Measurements from ENCODE around the gene RAD54L.
"Not testable (repeated sequence)": the region's sequence is repeated elsewhere in the genome, so short reads cannot be mapped to it uniquely, and the experiment has no call there.

RAD54L gene

DNA sequence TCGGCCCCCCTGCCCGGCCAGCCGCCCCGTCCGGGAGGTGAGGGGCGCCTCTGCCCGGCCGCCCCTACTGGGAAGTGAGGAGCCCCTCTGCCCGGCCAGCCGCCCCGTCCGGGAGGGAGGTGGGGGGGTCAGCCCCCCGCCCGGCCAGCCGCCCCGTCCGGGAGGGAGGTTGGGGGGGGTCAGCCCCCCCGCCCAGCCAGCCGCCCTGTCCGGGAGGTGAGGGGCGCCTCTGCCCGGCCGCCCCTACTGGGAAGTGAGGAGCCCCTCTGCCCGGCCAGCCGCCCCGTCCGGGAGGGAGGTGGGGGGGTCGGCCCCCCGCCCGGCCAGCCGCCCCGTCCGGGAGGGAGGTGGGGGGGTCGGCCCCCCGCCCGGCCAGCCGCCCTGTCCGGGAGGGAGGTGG is 5.8 kb upstream of the RAD54L start:
- H3K36me3 ChIP-seq (ENCODE audit: control insufficient read depth, insufficient read depth, low read length); H3K27ac ChIP-seq (ENCODE audit: low read depth, low read length); H3K9ac ChIP-seq (ENCODE audit: low read depth, low read length); H3K4me1 ChIP-seq (ENCODE audit: control insufficient read depth, insufficient read depth, low read length); H3K27me3 ChIP-seq (ENCODE audit: control insufficient read depth, insufficient read depth, low read length); H3K4me3 ChIP-seq (ENCODE audit: low read depth, low read length): not testable (repeated sequence)
- H3K9me3 ChIP-seq (ENCODE audit: control insufficient read depth, insufficient read depth, low read length), result peaks cover 11% of the 10 kb centered on the region

GRCh38 chr1:46242918-46243317 is 4.6 kb upstream of the RAD54L start:
- no peaks in the 10 kb centered on the region for H3K27me3 ChIP-seq (ENCODE audit: control insufficient read depth, insufficient read depth, low read length)
- no peaks in the 10 kb centered on the region for H3K36me3 ChIP-seq (ENCODE audit: control insufficient read depth, insufficient read depth, low read length)
- no peak overlapping the region for H3K27ac ChIP-seq (ENCODE audit: low read depth, low read length)
- H3K9me3 ChIP-seq (ENCODE audit: control insufficient read depth, insufficient read depth, low read length), result peaks cover 6% of the 10 kb centered on the region
- H3K9ac ChIP-seq (ENCODE audit: low read depth, low read length), result no peak overlapping the region
- no peak overlapping the region for H3K4me3 ChIP-seq (ENCODE audit: low read depth, low read length)
- H3K4me1 ChIP-seq (ENCODE audit: control insufficient read depth, insufficient read depth, low read length), result peaks cover 3% of the 10 kb centered on the region; the same call in 1 of the 2 replicates

DNA sequence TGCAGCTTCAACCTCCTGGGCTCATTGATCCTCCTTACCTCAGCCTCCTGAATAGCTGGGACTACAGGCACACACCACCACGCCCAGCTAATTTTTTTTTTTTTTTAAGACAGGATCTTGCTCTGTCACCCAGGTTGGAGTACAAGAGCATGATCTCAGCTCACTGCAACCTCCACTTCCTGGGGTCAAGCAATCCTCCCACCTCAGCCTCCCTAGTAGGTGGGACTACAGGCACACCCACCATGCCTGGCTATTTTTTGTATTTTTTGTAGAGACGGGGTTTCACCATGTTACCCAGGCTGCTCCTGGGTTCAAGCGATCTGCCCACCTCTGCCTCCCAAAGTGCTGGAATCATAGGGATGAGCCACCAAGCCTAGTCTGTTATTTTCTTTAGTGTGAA is 3.7 kb upstream of the RAD54L start:
- not testable (repeated sequence) for H3K9me3 ChIP-seq (ENCODE audit: control insufficient read depth, insufficient read depth, low read length); H3K4me1 ChIP-seq (ENCODE audit: control insufficient read depth, insufficient read depth, low read length); H3K4me3 ChIP-seq (ENCODE audit: low read depth, low read length); H3K9ac ChIP-seq (ENCODE audit: low read depth, low read length); H3K36me3 ChIP-seq (ENCODE audit: control insufficient read depth, insufficient read depth, low read length); H3K27ac ChIP-seq (ENCODE audit: low read depth, low read length); H3K27me3 ChIP-seq (ENCODE audit: control insufficient read depth, insufficient read depth, low read length)

- peaks cover 8% of the 10 kb centered on the region for H3K4me1 ChIP-seq (ENCODE audit: control insufficient read depth, insufficient read depth, low read length)
- no peak overlapping the region for H3K9ac ChIP-seq (ENCODE audit: low read depth, low read length)
- no peaks in the 10 kb centered on the region; the same call in 1 of the 2 replicates for H3K9me3 ChIP-seq (ENCODE audit: control insufficient read depth, insufficient read depth, low read length)
- no peak overlapping the region for H3K4me3 ChIP-seq (ENCODE audit: low read depth, low read length)
- H3K27me3 ChIP-seq (ENCODE audit: control insufficient read depth, insufficient read depth, low read length), result no peaks in the 10 kb centered on the region
- H3K36me3 ChIP-seq (ENCODE audit: control insufficient read depth, insufficient read depth, low read length), result peaks cover 11% of the 10 kb centered on the region
- H3K27ac ChIP-seq (ENCODE audit: low read depth, low read length), result no peak overlapping the region
These were observed 2.7 kb upstream of the RAD54L start for GRCh38 chr1:46244656-46245371.

GRCh38 chr1:46246136-46246535 is 1.4 kb upstream of the RAD54L start:
- not testable (repeated sequence) for H3K27ac ChIP-seq (ENCODE audit: low read depth, low read length); H3K4me1 ChIP-seq (ENCODE audit: control insufficient read depth, insufficient read depth, low read length); H3K9me3 ChIP-seq (ENCODE audit: control insufficient read depth, insufficient read depth, low read length); H3K9ac ChIP-seq (ENCODE audit: low read depth, low read length); H3K27me3 ChIP-seq (ENCODE audit: control insufficient read depth, insufficient read depth, low read length); H3K4me3 ChIP-seq (ENCODE audit: low read depth, low read length)
- peaks cover 23% of the 10 kb centered on the region for H3K36me3 ChIP-seq (ENCODE audit: control insufficient read depth, insufficient read depth, low read length)

DNA sequence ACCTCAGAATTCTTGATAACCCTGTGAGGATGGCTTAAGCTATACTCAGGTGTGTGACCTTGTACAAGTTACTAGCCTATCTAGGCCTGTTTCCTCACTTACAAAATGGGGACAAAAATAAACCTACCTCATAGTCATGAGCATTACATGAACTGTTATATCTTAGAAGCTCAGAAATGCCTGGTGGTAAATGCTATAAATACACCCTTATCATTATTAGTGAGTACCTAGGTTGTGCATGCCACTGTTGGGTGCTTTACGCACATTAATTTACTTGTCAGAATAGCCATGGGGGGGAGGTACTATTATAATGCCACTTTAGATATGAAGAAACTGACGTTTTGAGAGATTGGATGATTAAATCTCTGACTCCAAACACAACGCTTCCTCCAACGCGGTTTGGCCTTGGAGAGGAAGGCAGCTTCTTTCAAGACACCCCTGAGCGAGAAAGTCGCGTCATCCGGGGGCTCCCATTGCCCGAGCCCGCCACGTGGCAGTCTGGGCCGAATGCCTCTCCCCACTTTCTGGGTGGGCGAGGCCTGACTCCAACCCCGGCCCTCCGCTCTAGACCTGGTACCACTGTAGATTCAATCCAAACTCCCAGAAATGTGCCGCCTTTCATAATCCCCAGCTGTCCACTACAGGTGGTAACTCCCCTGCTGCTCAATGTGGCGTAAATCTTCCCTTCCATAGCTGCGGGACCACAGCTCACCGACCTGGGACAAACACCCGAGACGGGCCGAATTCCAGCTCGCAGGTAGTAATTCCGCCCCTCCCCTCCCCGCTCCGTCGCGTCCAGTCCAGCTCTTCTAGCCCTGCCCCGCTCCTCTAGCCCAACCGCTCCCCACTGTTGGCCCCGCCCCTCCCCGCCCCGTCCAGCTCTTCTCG is 771 bp upstream of the RAD54L start:
- Histone ChIP-seq H3K27me3 (ENCODE audit: control insufficient read depth, insufficient read depth, low read length) (no peaks in the 10 kb centered on the region), H3K27ac (ENCODE audit: low read depth, low read length) (peak overlapping the region; percentile 71), H3K9me3 (ENCODE audit: control insufficient read depth, insufficient read depth, low read length) (no peaks in the 10 kb centered on the region; the same call in 1 of the 2 replicates), H3K9ac (ENCODE audit: low read depth, low read length) (peak overlapping the region; percentile 79), H3K4me3 (ENCODE audit: low read depth, low read length) (peak overlapping the region; percentile 78), H3K4me1 (ENCODE audit: control insufficient read depth, insufficient read depth, low read length) (peaks cover 8% of the 10 kb centered on the region), H3K36me3 (ENCODE audit: control insufficient read depth, insufficient read depth, low read length) (peaks cover 30% of the 10 kb centered on the region)

- peak overlapping the region; percentile 88; the same call in 1 of the 2 replicates for H3K9ac ChIP-seq (ENCODE audit: low read depth, low read length)
- no peaks in the 10 kb centered on the region for H3K27me3 ChIP-seq (ENCODE audit: control insufficient read depth, insufficient read depth, low read length)
- H3K4me1 ChIP-seq (ENCODE audit: control insufficient read depth, insufficient read depth, low read length), result peaks cover 8% of the 10 kb centered on the region
- peak overlapping the region; percentile 95 for H3K27ac ChIP-seq (ENCODE audit: low read depth, low read length)
- H3K9me3 ChIP-seq (ENCODE audit: control insufficient read depth, insufficient read depth, low read length), result no peaks in the 10 kb centered on the region
- H3K4me3 ChIP-seq (ENCODE audit: low read depth, low read length), result peak overlapping the region; percentile 86
- H3K36me3 ChIP-seq (ENCODE audit: control insufficient read depth, insufficient read depth, low read length), result peaks cover 44% of the 10 kb centered on the region
These were observed 758 bp downstream of the RAD54L start for GRCh38 chr1:46248122-46248920.

DNA sequence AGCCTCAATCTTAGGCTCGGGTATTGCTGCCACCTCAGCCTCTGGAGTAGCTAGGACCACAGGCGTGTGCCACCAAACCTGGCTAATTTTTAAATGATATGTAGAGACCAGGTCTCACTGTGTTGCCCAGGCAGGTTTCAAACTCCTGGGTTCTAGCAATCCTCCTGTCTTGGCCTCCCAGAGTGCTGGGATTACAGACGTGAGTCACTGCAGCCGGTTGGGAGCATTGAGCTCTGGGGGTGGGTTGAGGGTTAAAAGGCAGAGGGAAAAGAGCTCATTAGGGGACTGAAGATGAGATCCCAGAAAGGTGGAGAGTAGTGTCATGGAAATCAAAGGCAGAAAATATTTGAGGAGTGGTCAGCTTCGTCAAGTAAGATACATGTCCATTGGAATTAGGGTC is 7.1 kb downstream of the RAD54L start:
- H3K27me3 ChIP-seq (ENCODE audit: control insufficient read depth, insufficient read depth, low read length), result no peaks in the 10 kb centered on the region
- H3K36me3 ChIP-seq (ENCODE audit: control insufficient read depth, insufficient read depth, low read length), result peaks cover 89% of the 10 kb centered on the region
- no peak overlapping the region for H3K4me3 ChIP-seq (ENCODE audit: low read depth, low read length)
- no peaks in the 10 kb centered on the region for H3K4me1 ChIP-seq (ENCODE audit: control insufficient read depth, insufficient read depth, low read length)
- no peak overlapping the region for H3K9ac ChIP-seq (ENCODE audit: low read depth, low read length)
- no peaks in the 10 kb centered on the region for H3K9me3 ChIP-seq (ENCODE audit: control insufficient read depth, insufficient read depth, low read length)
- H3K27ac ChIP-seq (ENCODE audit: low read depth, low read length), result no peak overlapping the region

GRCh38 chr1:46256523-46256922 is 9.0 kb downstream of the RAD54L start:
- Histone ChIP-seq H3K27ac (ENCODE audit: low read depth, low read length) (no peak overlapping the region), H3K9ac (ENCODE audit: low read depth, low read length) (no peak overlapping the region), H3K4me1 (ENCODE audit: control insufficient read depth, insufficient read depth, low read length) (no peaks in the 10 kb centered on the region), H3K36me3 (ENCODE audit: control insufficient read depth, insufficient read depth, low read length) (peaks cover 89% of the 10 kb centered on the region), H3K4me3 (ENCODE audit: low read depth, low read length) (no peak overlapping the region), H3K27me3 (ENCODE audit: control insufficient read depth, insufficient read depth, low read length) (no peaks in the 10 kb centered on the region), H3K9me3 (ENCODE audit: control insufficient read depth, insufficient read depth, low read length) (no peaks in the 10 kb centered on the region)

GRCh38 chr1:46262508-46262907 is 14.9 kb downstream of the RAD54L start:
- no peaks in the 10 kb centered on the region for H3K9me3 ChIP-seq (ENCODE audit: control insufficient read depth, insufficient read depth, low read length)
- H3K4me3 ChIP-seq (ENCODE audit: low read depth, low read length), result no peak overlapping the region
- H3K4me1 ChIP-seq (ENCODE audit: control insufficient read depth, insufficient read depth, low read length), result no peaks in the 10 kb centered on the region; the same call in 1 of the 2 replicates
- H3K27me3 ChIP-seq (ENCODE audit: control insufficient read depth, insufficient read depth, low read length), result no peaks in the 10 kb centered on the region
- H3K9ac ChIP-seq (ENCODE audit: low read depth, low read length), result no peak overlapping the region
- peaks cover 98% of the 10 kb centered on the region for H3K36me3 ChIP-seq (ENCODE audit: control insufficient read depth, insufficient read depth, low read length)
- peak overlapping the region; percentile 72 for H3K27ac ChIP-seq (ENCODE audit: low read depth, low read length)

Measured in HUES48 (cell line).